ENCODE data around the gene ERICH4. TPM values are rescaled to one million over a fixed set of nuclear protein-coding genes. Genes with fewer than 3 reads are reported as not detected.

Gene ERICH4
- total and polyA plus RNA-seq, 2 of the 8 experiments (the other 6 are each of a cell fraction or from before 2014, with no cell fraction given) = not detected

GRCh38 chr19:41441321-41441945, 1.5 kb upstream of the ERICH4 start (continued):
- TF ChIP-seq, protein P1, sequence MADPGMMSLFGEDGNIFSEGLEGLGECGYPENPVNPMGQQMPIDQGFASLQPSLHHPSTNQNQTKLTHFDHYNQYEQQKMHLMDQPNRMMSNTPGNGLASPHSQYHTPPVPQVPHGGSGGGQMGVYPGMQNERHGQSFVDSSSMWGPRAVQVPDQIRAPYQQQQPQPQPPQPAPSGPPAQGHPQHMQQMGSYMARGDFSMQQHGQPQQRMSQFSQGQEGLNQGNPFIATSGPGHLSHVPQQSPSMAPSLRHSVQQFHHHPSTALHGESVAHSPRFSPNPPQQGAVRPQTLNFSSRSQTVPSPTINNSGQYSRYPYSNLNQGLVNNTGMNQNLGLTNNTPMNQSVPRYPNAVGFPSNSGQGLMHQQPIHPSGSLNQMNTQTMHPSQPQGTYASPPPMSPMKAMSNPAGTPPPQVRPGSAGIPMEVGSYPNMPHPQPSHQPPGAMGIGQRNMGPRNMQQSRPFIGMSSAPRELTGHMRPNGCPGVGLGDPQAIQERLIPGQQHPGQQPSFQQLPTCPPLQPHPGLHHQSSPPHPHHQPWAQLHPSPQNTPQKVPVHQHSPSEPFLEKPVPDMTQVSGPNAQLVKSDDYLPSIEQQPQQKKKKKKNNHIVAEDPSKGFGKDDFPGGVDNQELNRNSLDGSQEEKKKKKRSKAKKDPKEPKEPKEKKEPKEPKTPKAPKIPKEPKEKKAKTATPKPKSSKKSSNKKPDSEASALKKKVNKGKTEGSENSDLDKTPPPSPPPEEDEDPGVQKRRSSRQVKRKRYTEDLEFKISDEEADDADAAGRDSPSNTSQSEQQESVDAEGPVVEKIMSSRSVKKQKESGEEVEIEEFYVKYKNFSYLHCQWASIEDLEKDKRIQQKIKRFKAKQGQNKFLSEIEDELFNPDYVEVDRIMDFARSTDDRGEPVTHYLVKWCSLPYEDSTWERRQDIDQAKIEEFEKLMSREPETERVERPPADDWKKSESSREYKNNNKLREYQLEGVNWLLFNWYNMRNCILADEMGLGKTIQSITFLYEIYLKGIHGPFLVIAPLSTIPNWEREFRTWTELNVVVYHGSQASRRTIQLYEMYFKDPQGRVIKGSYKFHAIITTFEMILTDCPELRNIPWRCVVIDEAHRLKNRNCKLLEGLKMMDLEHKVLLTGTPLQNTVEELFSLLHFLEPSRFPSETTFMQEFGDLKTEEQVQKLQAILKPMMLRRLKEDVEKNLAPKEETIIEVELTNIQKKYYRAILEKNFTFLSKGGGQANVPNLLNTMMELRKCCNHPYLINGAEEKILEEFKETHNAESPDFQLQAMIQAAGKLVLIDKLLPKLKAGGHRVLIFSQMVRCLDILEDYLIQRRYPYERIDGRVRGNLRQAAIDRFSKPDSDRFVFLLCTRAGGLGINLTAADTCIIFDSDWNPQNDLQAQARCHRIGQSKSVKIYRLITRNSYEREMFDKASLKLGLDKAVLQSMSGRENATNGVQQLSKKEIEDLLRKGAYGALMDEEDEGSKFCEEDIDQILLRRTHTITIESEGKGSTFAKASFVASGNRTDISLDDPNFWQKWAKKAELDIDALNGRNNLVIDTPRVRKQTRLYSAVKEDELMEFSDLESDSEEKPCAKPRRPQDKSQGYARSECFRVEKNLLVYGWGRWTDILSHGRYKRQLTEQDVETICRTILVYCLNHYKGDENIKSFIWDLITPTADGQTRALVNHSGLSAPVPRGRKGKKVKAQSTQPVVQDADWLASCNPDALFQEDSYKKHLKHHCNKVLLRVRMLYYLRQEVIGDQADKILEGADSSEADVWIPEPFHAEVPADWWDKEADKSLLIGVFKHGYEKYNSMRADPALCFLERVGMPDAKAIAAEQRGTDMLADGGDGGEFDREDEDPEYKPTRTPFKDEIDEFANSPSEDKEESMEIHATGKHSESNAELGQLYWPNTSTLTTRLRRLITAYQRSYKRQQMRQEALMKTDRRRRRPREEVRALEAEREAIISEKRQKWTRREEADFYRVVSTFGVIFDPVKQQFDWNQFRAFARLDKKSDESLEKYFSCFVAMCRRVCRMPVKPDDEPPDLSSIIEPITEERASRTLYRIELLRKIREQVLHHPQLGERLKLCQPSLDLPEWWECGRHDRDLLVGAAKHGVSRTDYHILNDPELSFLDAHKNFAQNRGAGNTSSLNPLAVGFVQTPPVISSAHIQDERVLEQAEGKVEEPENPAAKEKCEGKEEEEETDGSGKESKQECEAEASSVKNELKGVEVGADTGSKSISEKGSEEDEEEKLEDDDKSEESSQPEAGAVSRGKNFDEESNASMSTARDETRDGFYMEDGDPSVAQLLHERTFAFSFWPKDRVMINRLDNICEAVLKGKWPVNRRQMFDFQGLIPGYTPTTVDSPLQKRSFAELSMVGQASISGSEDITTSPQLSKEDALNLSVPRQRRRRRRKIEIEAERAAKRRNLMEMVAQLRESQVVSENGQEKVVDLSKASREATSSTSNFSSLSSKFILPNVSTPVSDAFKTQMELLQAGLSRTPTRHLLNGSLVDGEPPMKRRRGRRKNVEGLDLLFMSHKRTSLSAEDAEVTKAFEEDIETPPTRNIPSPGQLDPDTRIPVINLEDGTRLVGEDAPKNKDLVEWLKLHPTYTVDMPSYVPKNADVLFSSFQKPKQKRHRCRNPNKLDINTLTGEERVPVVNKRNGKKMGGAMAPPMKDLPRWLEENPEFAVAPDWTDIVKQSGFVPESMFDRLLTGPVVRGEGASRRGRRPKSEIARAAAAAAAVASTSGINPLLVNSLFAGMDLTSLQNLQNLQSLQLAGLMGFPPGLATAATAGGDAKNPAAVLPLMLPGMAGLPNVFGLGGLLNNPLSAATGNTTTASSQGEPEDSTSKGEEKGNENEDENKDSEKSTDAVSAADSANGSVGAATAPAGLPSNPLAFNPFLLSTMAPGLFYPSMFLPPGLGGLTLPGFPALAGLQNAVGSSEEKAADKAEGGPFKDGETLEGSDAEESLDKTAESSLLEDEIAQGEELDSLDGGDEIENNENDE (IDR thresholded peaks at IDR 0.05; ENCODE audit: insufficient replicate concordance, low read length) = no peak
- TF ChIP-seq RBBP5 (IDR thresholded peaks at IDR 0.05; ENCODE audit: borderline replicate concordance, low read depth, low read length) = no peak
- no peak for TF ChIP-seq SIX5 (IDR thresholded peaks at IDR 0.05; ENCODE audit: low read depth, low read length)
- TF ChIP-seq ATF3 (IDR thresholded peaks at IDR 0.05; ENCODE audit: insufficient read depth, low read depth, low read length) = no peak
- TF ChIP-seq KDM1A (IDR thresholded peaks at IDR 0.05; ENCODE audit: borderline replicate concordance, low read length) = no peak
- TF ChIP-seq YY1 (IDR thresholded peaks at IDR 0.05; ENCODE audit: low read depth, low read length) = no peak
- TF ChIP-seq MAX (IDR thresholded peaks at IDR 0.05) = no peak
- no peak for TF ChIP-seq EZH2 (IDR thresholded peaks at IDR 0.05; ENCODE audit: low read depth, low read length, severe bottlenecking)
- TF ChIP-seq SP4 (IDR thresholded peaks at IDR 0.05; ENCODE audit: low read length) = no peak
